ENCODE results near the gene ANGPTL3. TPM values are rescaled to one million over a fixed set of nuclear protein-coding genes. Genes with fewer than 3 reads are reported as not detected.
"Not testable (repeated sequence)": the region's sequence is repeated elsewhere in the genome, so short reads cannot be mapped to it uniquely, and the experiment has no call there.

Gene ANGPTL3, protein sequence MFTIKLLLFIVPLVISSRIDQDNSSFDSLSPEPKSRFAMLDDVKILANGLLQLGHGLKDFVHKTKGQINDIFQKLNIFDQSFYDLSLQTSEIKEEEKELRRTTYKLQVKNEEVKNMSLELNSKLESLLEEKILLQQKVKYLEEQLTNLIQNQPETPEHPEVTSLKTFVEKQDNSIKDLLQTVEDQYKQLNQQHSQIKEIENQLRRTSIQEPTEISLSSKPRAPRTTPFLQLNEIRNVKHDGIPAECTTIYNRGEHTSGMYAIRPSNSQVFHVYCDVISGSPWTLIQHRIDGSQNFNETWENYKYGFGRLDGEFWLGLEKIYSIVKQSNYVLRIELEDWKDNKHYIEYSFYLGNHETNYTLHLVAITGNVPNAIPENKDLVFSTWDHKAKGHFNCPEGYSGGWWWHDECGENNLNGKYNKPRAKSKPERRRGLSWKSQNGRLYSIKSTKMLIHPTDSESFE
- total RNA-seq = not detected

DNA sequence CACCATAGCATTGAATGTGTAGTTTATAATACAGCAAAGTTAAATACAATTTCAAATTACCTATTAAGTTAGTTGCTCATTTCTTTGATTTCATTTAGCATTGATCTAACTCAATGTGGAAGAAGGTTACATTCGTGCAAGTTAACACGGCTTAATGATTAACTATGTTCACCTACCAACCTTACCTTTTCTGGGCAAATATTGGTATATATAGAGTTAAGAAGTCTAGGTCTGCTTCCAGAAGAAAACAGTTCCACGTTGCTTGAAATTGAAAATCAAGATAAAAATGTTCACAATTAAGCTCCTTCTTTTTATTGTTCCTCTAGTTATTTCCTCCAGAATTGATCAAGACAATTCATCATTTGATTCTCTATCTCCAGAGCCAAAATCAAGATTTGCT lies at the start of gene ANGPTL3:
TSS of gene ANGPTL3 (plus strand) at position 240 of the 400 bp plus-strand sequence. CDS start at position 287, 47 bp downstream.
- TF ChIP-seq, protein P1, sequence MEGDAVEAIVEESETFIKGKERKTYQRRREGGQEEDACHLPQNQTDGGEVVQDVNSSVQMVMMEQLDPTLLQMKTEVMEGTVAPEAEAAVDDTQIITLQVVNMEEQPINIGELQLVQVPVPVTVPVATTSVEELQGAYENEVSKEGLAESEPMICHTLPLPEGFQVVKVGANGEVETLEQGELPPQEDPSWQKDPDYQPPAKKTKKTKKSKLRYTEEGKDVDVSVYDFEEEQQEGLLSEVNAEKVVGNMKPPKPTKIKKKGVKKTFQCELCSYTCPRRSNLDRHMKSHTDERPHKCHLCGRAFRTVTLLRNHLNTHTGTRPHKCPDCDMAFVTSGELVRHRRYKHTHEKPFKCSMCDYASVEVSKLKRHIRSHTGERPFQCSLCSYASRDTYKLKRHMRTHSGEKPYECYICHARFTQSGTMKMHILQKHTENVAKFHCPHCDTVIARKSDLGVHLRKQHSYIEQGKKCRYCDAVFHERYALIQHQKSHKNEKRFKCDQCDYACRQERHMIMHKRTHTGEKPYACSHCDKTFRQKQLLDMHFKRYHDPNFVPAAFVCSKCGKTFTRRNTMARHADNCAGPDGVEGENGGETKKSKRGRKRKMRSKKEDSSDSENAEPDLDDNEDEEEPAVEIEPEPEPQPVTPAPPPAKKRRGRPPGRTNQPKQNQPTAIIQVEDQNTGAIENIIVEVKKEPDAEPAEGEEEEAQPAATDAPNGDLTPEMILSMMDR (IDR thresholded peaks at IDR 0.05) = no peak
- intact Hi-C loops (cut with micrococcal nuclease) = no loop called here
- Mint-ChIP-seq H3K27me3 (no peaks in the 10 kb centered on the region), H3K4me1 (ENCODE audit: low read depth) (no peaks in the 10 kb centered on the region), H3K4me3 (no peak within 1 kb of the TSS), H3K9me3 (no peaks in the 10 kb centered on the region), H3K27ac (no peak within 1 kb of the TSS), H3K36me3 (ENCODE audit: low read depth) (no peaks in the 10 kb centered on the region)
- POLR2A ChIA-PET = no interaction called here
- no peak for DNase-seq
- no peak for ATAC-seq
- CTCF ChIA-PET = no interaction called here

DNA sequence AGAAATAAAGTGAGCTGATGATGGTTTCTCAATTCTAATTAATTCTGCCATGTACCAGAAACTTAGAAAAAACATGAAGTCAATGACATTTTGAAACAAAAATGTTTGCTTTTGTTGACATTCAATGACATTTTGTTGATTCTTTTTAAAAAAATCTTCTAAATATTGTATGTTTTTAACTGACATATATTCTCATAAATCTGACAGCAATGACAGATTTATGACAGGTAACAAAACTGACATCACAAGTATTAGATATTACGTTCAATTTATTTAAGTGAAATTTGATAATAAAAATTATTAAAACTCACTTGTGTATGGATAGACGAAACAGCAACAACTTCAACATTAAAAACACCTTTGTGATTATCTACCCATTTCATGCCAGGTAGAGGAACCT lies 36.0 kb upstream of the ANGPTL3 start:
- H3K4me1 Mint-ChIP-seq (ENCODE audit: low read depth) = no peaks in the 10 kb centered on the region
- DNase-seq (no peak), ATAC-seq (no peak)
- CTCF ChIA-PET = interaction anchor here (0.6 kb wide), 1 partner anchor 83 kb away, joined by 3 read pairs; no protein-coding TSS in a partner anchor
- H3K36me3 Mint-ChIP-seq (ENCODE audit: low read depth) = peaks cover 4% of the 10 kb centered on the region
- intact Hi-C loops (cut with micrococcal nuclease) = no loop called here
- no peak overlapping the region for H3K4me3 Mint-ChIP-seq
- POLR2A ChIA-PET = no interaction called here
- no peak overlapping the region for H3K27ac Mint-ChIP-seq
- TF ChIP-seq, protein P1 (IDR thresholded peaks at IDR 0.05) = no peak
- H3K27me3 Mint-ChIP-seq = no peaks in the 10 kb centered on the region
- no peaks in the 10 kb centered on the region for H3K9me3 Mint-ChIP-seq

DNA sequence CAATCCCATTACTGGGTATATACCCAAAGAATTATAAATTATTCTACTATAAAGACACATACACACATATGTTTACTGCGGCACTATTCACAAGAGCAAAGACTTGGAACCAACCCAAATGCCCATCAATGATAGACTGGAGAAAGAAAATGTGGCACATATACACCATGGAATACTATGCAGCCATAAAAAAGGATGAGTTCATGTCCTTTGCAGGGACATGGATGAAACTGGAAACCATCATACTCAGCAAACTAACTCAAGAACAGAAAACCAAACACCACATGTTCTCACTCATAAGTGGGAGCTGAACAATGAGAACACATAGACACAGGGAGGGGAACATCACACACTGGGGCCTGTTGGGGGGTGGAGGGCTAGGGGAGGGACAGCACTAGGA lies 30.1 kb upstream of the ANGPTL3 start:
- ATAC-seq = not testable (repeated sequence)

DNA sequence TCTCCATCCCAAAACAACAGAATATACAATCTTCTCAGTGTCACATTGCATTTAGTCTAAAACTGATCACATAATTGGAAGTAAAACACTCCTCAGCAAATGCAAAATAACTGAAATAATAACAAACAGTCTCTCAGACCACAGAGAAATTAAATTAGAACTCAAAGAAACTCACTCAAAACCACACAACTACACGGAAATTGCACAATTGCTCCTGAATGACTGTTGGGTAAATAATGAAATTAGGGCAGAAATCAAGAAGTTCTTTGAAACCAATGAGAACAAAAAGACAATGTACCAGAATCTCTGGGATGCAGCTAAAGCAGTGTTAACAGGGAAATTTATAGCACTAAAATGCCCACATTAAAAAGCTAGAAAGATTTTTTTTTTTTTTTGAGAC lies 29.4 kb upstream of the ANGPTL3 start:
- CTCF ChIA-PET = interaction anchor here (1.1 kb wide), 1 partner anchor 849 kb away, joined by 4 read pairs; no protein-coding TSS in a partner anchor
- ATAC-seq; H3K27me3 Mint-ChIP-seq; H3K4me3 Mint-ChIP-seq; H3K4me1 Mint-ChIP-seq (ENCODE audit: low read depth); H3K27ac Mint-ChIP-seq; POLR2A ChIA-PET; intact Hi-C loops (cut with micrococcal nuclease); DNase-seq: not testable (repeated sequence)
- H3K36me3 Mint-ChIP-seq (ENCODE audit: low read depth) = peaks cover 28% of the 10 kb centered on the region
- peaks cover 19% of the 10 kb centered on the region for H3K9me3 Mint-ChIP-seq

More for the DNA sequence above, 30.1 kb upstream of the ANGPTL3 start:
- intact Hi-C loops (cut with micrococcal nuclease); H3K27me3 Mint-ChIP-seq; H3K4me1 Mint-ChIP-seq (ENCODE audit: low read depth); H3K4me3 Mint-ChIP-seq; H3K27ac Mint-ChIP-seq; POLR2A ChIA-PET; CTCF ChIA-PET; DNase-seq: not testable (repeated sequence)
- Mint-ChIP-seq H3K36me3 (ENCODE audit: low read depth) (peaks cover 28% of the 10 kb centered on the region), H3K9me3 (peaks cover 19% of the 10 kb centered on the region)

DNA sequence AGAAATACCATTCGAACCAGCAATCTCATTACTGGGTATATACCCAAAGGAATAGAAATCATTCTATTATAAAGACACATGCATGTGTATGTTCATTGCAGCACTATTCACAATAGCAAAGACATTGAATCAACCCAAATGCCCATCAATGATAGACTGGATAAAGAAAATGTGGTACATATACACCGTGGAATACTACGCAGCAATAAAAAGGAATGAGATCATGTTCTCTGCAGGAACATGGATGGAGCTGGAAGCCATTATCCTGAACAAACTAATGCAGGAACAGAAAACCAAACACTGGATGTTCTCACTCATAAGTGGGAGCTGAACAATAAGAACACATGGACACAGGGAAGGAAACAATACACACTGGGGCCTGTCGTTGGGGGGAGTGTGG lies 25.8 kb upstream of the ANGPTL3 start:
- peaks cover 27% of the 10 kb centered on the region for H3K36me3 Mint-ChIP-seq (ENCODE audit: low read depth)
- H3K27ac Mint-ChIP-seq; DNase-seq; ATAC-seq; CTCF ChIA-PET; H3K27me3 Mint-ChIP-seq; POLR2A ChIA-PET; H3K4me1 Mint-ChIP-seq (ENCODE audit: low read depth); intact Hi-C loops (cut with micrococcal nuclease); H3K4me3 Mint-ChIP-seq: not testable (repeated sequence)
- H3K9me3 Mint-ChIP-seq = peaks cover 19% of the 10 kb centered on the region

DNA sequence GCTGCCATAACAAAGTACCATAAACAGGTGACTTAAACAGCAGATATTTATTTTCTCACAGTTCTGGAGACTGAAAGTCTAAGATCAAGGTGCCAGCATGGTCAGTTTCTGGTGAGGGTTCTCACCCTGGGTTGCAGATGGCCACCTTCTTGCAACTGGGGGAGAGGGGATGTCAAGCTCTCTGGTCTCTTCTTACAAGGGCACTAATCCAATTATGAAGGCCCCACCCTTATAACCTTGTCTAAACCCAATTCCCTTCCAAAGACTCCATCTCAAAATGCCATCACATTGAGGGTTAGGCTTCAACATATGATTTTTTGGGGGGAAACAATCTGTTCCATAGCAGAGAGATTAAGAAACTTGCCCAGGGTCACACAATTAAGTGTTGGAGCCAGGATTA lies 24.8 kb upstream of the ANGPTL3 start:
- Mint-ChIP-seq H3K4me1 (ENCODE audit: low read depth) (no peaks in the 10 kb centered on the region), H3K27me3 (no peaks in the 10 kb centered on the region), H3K4me3 (no peak overlapping the region), H3K9me3 (peaks cover 15% of the 10 kb centered on the region), H3K36me3 (ENCODE audit: low read depth) (peaks cover 23% of the 10 kb centered on the region), H3K27ac (no peak overlapping the region)
- ATAC-seq = no peak
- ChIA-PET CTCF (no interaction called here), POLR2A (no interaction called here)
- TF ChIP-seq, protein P1 (IDR thresholded peaks at IDR 0.05) = no peak
- intact Hi-C loops (cut with micrococcal nuclease) = no loop called here
- no peak for DNase-seq

Measured in activated CD8-positive, alpha-beta T cell treated with anti-CD3 and anti-CD28 coated beads for 36 hours (primary cell).